ENCODE data around the gene OR6F1.
"Not testable (repeated sequence)": the region's sequence is repeated elsewhere in the genome, so short reads cannot be mapped to it uniquely, and the experiment has no call there.

Gene OR6F1

DNA sequence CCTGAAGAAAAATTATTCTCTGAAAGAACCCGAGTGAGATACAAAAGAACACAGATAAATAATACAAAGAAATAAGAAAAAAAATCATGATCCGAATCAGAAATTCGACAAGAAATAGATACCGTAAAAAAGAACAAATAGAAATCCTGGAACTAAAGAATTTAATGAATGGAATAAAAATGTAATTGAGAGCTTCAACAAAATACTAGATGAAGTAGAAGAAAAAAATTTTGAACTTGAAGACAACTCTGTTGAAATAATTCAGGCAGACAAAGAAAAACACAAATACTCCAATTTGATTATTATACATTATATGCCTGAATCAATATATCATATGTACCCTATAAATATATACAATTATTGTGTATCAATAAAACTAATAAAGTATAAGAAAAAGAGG lies 4.8 kb upstream of the OR6F1 start:
- peaks cover 0 to 12% of the 10 kb centered on the region in 2 donors for H3K9me3 ChIP-seq (ENCODE audit: control insufficient read depth in 1 of 2, low read length in 2 of 2)
- no peak overlapping the region for H3K27ac ChIP-seq (ENCODE audit: low read length)
- H3K36me3 ChIP-seq (ENCODE audit: control insufficient read depth in 1 of 2, insufficient read depth in 2 of 2, low read length in 2 of 2) = no peaks in the 10 kb centered on the region
- no peaks in the 10 kb centered on the region for H3K27me3 ChIP-seq (ENCODE audit: low read depth, low read length)
- H3K4me1 ChIP-seq (ENCODE audit: control insufficient read depth in 1 of 2, insufficient read depth in 2 of 2, low read length in 2 of 2) = no peaks in the 10 kb centered on the region
- no peak overlapping the region for H3K4me3 ChIP-seq (ENCODE audit: low read depth in 1 of 2, low read length in 2 of 2)

DNA sequence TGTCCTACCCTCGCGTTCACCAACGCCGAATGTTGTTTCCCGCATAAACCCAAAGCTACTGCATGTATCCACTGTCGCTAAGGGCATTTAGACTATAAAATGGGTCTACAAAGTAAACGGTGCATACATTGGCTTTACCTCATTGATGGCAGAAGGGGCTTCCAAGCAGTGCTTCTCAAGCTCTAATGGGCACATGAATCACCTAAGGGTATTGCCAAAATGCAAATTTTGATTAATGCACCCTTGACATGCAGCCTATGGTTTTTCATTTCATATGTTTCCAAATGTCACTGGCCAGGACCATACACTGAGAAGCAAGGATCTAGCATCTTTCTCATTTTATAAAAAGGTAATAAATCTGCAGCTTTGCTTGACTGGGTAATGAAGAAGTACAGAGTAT lies 2.7 kb downstream of the OR6F1 start:
- H3K4me1 ChIP-seq (ENCODE audit: control insufficient read depth in 1 of 2, insufficient read depth in 2 of 2, low read length in 2 of 2) = no peaks in the 10 kb centered on the region
- H3K4me3 ChIP-seq (ENCODE audit: low read depth in 1 of 2, low read length in 2 of 2) = no peak overlapping the region
- H3K27ac ChIP-seq (ENCODE audit: low read length) = no peak overlapping the region
- no peaks in the 10 kb centered on the region for H3K27me3 ChIP-seq (ENCODE audit: low read depth, low read length)
- H3K36me3 ChIP-seq (ENCODE audit: control insufficient read depth in 1 of 2, insufficient read depth in 2 of 2, low read length in 2 of 2) = no peaks in the 10 kb centered on the region
- H3K9me3 ChIP-seq (ENCODE audit: control insufficient read depth in 1 of 2, low read length in 2 of 2) = no peaks in the 10 kb centered on the region

DNA sequence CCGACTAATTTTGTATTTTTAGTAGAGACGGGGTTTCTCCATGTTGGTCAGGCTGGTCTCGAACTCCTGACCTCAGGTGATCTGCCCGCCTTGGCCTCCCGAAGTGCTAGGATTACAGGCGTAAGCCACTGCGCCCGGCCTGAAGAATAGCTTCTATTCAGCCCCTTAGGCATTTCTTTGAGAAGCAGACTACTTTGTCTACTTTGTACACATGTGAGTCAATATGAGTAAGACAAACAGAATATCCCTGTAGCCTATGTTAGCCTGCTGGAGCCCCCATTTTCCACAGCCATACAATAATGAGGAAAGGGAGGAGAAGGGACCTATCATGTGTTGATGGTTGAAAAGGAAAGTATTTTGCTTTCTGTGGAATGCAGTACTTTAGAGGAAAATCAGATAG lies 5.8 kb downstream of the OR6F1 start:
- H3K36me3 ChIP-seq (ENCODE audit: control insufficient read depth in 1 of 2, insufficient read depth in 2 of 2, low read length in 2 of 2); H3K27me3 ChIP-seq (ENCODE audit: low read depth, low read length); H3K4me3 ChIP-seq (ENCODE audit: low read depth in 1 of 2, low read length in 2 of 2); H3K4me1 ChIP-seq (ENCODE audit: control insufficient read depth in 1 of 2, insufficient read depth in 2 of 2, low read length in 2 of 2); H3K27ac ChIP-seq (ENCODE audit: low read length); H3K9me3 ChIP-seq (ENCODE audit: control insufficient read depth in 1 of 2, low read length in 2 of 2): not testable (repeated sequence)

DNA sequence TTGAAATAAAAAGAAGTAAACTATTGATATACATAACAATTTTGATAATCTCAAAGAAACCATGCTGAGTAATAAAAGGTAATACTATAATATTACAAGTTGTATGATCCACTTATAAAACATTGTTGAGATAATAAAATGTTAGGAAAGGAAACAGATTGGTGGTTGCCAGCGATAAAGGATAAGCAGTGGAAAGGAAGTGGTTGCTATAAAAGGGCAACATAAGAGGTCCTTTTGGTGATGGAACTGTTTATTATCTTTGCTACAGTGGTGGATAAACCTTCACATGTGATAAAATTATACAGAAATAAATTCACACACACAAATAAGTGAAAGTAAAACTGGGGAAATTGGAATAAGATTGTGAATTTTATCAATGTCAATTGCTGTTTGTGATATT lies 15.1 kb downstream of the OR6F1 start:
- Histone ChIP-seq H3K4me1 (ENCODE audit: control insufficient read depth in 1 of 2, insufficient read depth in 2 of 2, low read length in 2 of 2) (no peaks in the 10 kb centered on the region), H3K36me3 (ENCODE audit: control insufficient read depth in 1 of 2, insufficient read depth in 2 of 2, low read length in 2 of 2) (no peaks in the 10 kb centered on the region), H3K27me3 (ENCODE audit: low read depth, low read length) (no peaks in the 10 kb centered on the region), H3K4me3 (ENCODE audit: low read depth in 1 of 2, low read length in 2 of 2) (no peak overlapping the region), H3K9me3 (ENCODE audit: control insufficient read depth in 1 of 2, low read length in 2 of 2) (peaks cover 0 to 7% of the 10 kb centered on the region in 2 donors), H3K27ac (ENCODE audit: low read length) (no peak overlapping the region)

DNA sequence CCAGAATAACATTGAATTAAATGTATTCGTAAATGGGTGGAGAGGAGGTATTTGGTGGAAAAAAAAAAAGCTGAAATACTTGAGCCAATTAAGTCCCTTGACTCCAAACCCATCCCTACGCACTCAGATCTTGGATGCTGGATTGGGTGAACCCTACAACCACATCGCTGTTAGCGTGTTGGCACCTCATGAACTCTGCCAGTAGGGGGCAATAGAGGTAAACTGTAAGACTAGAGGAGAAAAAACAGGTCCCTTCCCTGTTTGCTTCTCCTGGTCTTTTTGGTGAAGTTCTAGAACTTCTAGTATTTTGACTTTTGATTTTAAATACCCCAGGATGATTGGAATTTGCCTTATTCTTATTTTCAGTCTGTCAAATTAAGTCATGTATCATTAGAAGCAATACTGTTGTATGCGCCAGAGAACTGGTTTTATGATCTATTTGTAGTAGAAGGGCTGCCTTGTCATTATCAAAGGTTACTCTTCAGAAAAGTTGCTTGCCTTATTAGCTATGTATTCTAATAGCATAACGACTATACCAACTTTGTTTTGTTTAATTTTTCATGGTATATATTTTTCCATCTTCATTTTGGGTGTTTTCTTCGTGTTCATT lies 35.1 kb downstream of the OR6F1 start:
- no peak overlapping the region for H3K4me3 ChIP-seq (ENCODE audit: low read depth in 1 of 2, low read length in 2 of 2)
- no peaks in the 10 kb centered on the region for H3K9me3 ChIP-seq (ENCODE audit: control insufficient read depth in 1 of 2, low read length in 2 of 2)
- no peaks in the 10 kb centered on the region for H3K27me3 ChIP-seq (ENCODE audit: low read depth, low read length)
- H3K27ac ChIP-seq (ENCODE audit: low read length) = no peak overlapping the region
- no peaks in the 10 kb centered on the region for H3K36me3 ChIP-seq (ENCODE audit: control insufficient read depth in 1 of 2, insufficient read depth in 2 of 2, low read length in 2 of 2)
- H3K4me1 ChIP-seq (ENCODE audit: control insufficient read depth in 1 of 2, insufficient read depth in 2 of 2, low read length in 2 of 2) = no peaks in the 10 kb centered on the region

DNA sequence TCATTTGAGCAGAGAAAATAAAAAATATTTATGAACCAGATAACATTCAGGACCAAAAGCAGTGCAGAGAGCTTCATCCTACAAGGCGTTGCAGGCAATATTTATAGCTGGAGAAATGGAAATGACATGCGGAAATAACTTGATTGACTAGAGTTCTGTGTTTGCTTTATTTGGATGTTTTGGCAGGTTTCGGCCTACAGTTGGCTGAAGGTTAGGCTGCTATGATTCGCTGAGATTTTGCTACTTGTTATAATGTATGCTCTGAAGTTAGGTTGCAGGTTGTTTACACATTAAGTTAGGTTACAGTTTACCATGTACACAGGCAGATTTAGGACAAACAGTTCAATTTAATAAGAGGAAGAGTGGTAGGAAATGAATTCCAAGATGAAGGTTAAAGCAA lies 36.3 kb downstream of the OR6F1 start:
- Histone ChIP-seq H3K36me3 (ENCODE audit: control insufficient read depth in 1 of 2, insufficient read depth in 2 of 2, low read length in 2 of 2) (no peaks in the 10 kb centered on the region), H3K4me1 (ENCODE audit: control insufficient read depth in 1 of 2, insufficient read depth in 2 of 2, low read length in 2 of 2) (no peaks in the 10 kb centered on the region), H3K9me3 (ENCODE audit: control insufficient read depth in 1 of 2, low read length in 2 of 2) (no peaks in the 10 kb centered on the region), H3K4me3 (ENCODE audit: low read depth in 1 of 2, low read length in 2 of 2) (no peak overlapping the region), H3K27me3 (ENCODE audit: low read depth, low read length) (no peaks in the 10 kb centered on the region), H3K27ac (ENCODE audit: low read length) (no peak overlapping the region)

DNA sequence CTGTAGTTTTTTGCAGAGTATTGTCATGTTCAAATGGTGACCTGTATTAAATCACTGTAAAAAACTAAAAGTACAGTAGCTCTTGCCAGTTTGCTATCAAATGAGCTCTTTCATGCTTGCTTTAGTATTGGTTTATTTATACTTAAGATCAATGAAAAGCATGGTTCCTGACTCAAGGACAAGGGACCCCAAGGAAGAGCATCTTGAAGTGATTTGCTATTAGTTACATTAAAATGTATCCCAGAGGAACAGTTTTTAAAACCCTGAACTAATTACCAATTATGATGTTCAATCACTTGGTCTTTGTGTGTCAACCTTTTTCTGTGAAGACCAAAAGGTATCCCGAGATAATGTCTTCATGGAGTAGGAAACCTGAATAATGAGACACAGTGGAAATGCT lies 36.8 kb downstream of the OR6F1 start, which contains the start of gene OR13G1:
Gene OR13G1, minus strand, starts transcription at position 101 of the 400 bp plus-strand sequence. CDS start 6,698 bp downstream, outside the sequence.
- H3K9me3 ChIP-seq (ENCODE audit: control insufficient read depth in 1 of 2, low read length in 2 of 2) = no peaks in the 10 kb centered on the region
- H3K27me3 ChIP-seq (ENCODE audit: low read depth, low read length) = no peaks in the 10 kb centered on the region
- no peaks in the 10 kb centered on the region for H3K4me1 ChIP-seq (ENCODE audit: control insufficient read depth in 1 of 2, insufficient read depth in 2 of 2, low read length in 2 of 2)
- no peak within 1 kb of the TSS for H3K27ac ChIP-seq (ENCODE audit: low read length)
- H3K36me3 ChIP-seq (ENCODE audit: control insufficient read depth in 1 of 2, insufficient read depth in 2 of 2, low read length in 2 of 2) = no peaks in the 10 kb centered on the region
- H3K4me3 ChIP-seq (ENCODE audit: low read depth in 1 of 2, low read length in 2 of 2) = no peak within 1 kb of the TSS

DNA sequence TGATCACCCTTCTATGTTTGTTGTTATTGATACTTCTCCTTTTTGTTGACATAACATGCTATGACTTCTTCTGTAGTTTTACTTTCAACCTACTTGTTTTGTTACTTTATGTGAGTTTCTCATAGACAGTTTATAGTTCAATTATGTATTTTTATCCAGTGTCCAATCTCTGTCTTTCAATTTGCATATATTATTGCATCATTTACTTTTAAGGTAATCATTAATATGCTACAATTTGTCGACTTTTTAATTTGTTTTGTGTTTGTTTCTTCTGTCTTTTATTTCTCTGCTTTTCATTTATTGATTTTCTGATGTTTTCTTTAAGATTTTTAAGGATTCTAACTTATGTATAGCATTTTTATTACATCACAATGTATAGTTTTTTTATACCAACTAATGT lies 47.2 kb downstream of the OR6F1 start:
- Histone ChIP-seq H3K27me3 (ENCODE audit: low read depth, low read length) (no peaks in the 10 kb centered on the region), H3K9me3 (ENCODE audit: control insufficient read depth in 1 of 2, low read length in 2 of 2) (peaks cover 0 to 3% of the 10 kb centered on the region in 2 donors), H3K27ac (ENCODE audit: low read length) (no peak overlapping the region), H3K4me1 (ENCODE audit: control insufficient read depth in 1 of 2, insufficient read depth in 2 of 2, low read length in 2 of 2) (no peaks in the 10 kb centered on the region), H3K4me3 (ENCODE audit: low read depth in 1 of 2, low read length in 2 of 2) (no peak overlapping the region), H3K36me3 (ENCODE audit: control insufficient read depth in 1 of 2, insufficient read depth in 2 of 2, low read length in 2 of 2) (no peaks in the 10 kb centered on the region)
